Erythroblast (primary cell): ENCODE measurements around the gene PSMG2.

Experiments
- GATA1 ChIP-seq: IDR thresholded peaks from 2 replicates; pipeline ENCODE4 v1.6.1; 2011; ENCODE audit warnings: low read depth, mild to moderate bottlenecking, control low read depth, low read length, moderate library complexity
- POLR2A ChIP-seq: IDR thresholded peaks from 2 replicates; pipeline ENCODE4 v1.6.1; 2011; ENCODE audit warnings: mild to moderate bottlenecking, low read length

DNA sequence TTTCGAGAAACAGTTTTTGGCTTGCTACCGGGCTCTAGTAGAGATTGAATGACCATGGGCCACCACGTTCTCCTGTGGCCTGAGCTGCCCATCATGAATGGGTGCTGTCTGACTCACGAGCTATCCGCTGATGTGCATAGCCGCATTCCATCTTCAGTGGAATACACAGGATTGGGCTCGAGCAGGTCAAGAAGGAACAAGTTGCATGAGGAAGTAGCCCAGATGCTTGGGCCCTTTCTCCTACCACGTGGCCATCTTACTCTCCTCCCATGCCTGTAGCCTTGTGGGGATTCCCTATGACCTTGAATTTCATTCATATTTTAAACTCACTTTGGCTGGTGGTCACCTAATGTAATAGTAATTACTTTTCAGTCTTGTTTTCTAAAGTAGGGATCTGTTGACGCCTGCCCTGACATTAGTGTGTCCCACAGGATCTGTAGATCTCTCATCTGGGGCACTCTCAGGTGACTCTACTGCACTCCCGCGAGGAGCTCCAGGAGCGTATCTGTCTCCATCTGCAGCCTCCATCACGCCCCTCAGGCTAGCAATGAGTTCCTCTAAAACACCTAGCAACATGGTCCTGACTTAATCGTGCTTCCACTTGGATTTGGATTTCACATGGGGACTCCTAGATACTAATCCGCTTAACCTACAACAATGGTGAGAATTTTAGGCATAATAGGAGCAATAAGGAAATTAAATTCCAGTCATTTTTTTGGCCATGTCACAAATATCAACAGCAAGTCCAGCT is 67.8 kb downstream of the PSMG2 start:
- TF ChIP-seq POLR2A (no peak), GATA1 (no peak)
